HG02943 (cell line): ENCODE results near the gene SMAD5.

Source experiments
- ATAC-seq: cut with Tn5 transposase; IDR thresholded peaks from one replicate; pipeline ENCODE4 v1.9.1; 2021; ENCODE audit warnings: mild to moderate bottlenecking, low read depth, moderate library complexity; ENCODE audit not compliant: unreplicated experiment

The SMAD5 gene

GRCh38 chr5:136153581-136154236 is 21.1 kb downstream of the SMAD5 start:
- ATAC-seq = no peak

GRCh38 chr5:136155078-136155477 is 22.4 kb downstream of the SMAD5 start:
- no peak for ATAC-seq

- no peak for ATAC-seq
These were observed 23.1 kb downstream of the SMAD5 start for GRCh38 chr5:136155761-136156160.

GRCh38 chr5:136157514-136157913 is 24.9 kb downstream of the SMAD5 start:
- no peak for ATAC-seq

- no peak for ATAC-seq
These were observed 26.8 kb downstream of the SMAD5 start for GRCh38 chr5:136159457-136159856.

- no peak for ATAC-seq
These were observed 29.4 kb downstream of the SMAD5 start for GRCh38 chr5:136162008-136162407.

- no peak for ATAC-seq
These were observed 31.6 kb downstream of the SMAD5 start for GRCh38 chr5:136164226-136164625.

GRCh38 chr5:136166909-136167308 is 34.3 kb downstream of the SMAD5 start:
- no peak for ATAC-seq

GRCh38 chr5:136169218-136169617 is 36.6 kb downstream of the SMAD5 start:
- ATAC-seq = no peak

- no peak for ATAC-seq
These were observed 41.5 kb downstream of the SMAD5 start for GRCh38 chr5:136174021-136174659.

- no peak for ATAC-seq
These were observed 50.0 kb downstream of the SMAD5 start for GRCh38 chr5:136182618-136183017.

- no peak for ATAC-seq
These were observed 53.5 kb downstream of the SMAD5 start for GRCh38 chr5:136185974-136186665.

- ATAC-seq = no peak
These were observed 54.2 kb downstream of the SMAD5 start for GRCh38 chr5:136186796-136187195.

GRCh38 chr5:136188859-136189258 is 56.2 kb downstream of the SMAD5 start:
- no peak for ATAC-seq

- no peak for ATAC-seq
These were observed 57.6 kb downstream of the SMAD5 start for GRCh38 chr5:136190091-136190720.

GRCh38 chr5:136190904-136191303 is 58.3 kb downstream of the SMAD5 start:
- no peak for ATAC-seq

GRCh38 chr5:136191304-136192014 is 58.8 kb downstream of the SMAD5 start:
- ATAC-seq = no peak

- no peak for ATAC-seq
These were observed 59.4 kb downstream of the SMAD5 start for GRCh38 chr5:136192015-136192525.

- no peak for ATAC-seq
These were observed 60.1 kb downstream of the SMAD5 start, which contains the start of gene SMIM32 for GRCh38 chr5:136192526-136193321. SMIM32 (minus strand) TSS chr5:136193162; CDS start chr5:136192524, 638 bp downstream.
